ENCODE results near the gene MRPS5. TPM values are rescaled to one million over a fixed set of nuclear protein-coding genes. Genes with fewer than 3 reads are reported as not detected.
"Not testable (repeated sequence)": the region's sequence is repeated elsewhere in the genome, so short reads cannot be mapped to it uniquely, and the experiment has no call there.

The MRPS5 gene
- total RNA-seq, 2 experiments from 2014 or later: 90.4 to 96.0 TPM

DNA sequence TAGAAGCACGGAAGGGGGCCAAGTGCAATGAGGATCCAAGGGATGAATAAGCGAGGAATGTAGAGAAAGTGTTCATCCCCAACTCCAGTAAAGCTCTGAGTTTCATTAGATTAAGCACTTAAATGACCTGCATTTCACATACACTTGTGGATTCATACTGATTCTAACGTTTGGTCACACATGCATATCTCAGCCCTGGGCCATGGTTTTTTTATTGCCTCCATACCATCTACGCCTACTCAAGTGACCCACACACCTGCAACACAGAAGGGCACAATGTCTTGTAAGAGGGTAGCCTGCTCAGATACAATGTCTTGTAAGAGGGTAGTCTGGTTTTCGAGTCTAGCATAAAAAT, 566 bp upstream of the MRPS5 start:
- H3K27me3 Mint-ChIP-seq (ENCODE audit: low read depth): no peaks in the 10 kb centered on the region
- DNase-seq: no peak
- peaks cover 39% of the 10 kb centered on the region for H3K4me1 Mint-ChIP-seq (ENCODE audit: low read depth)
- H3K27ac Mint-ChIP-seq: peak overlapping the region; percentile 90
- peak overlapping the region; percentile 93 for H3K4me3 Mint-ChIP-seq
- H3K36me3 Mint-ChIP-seq (ENCODE audit: low read depth): peaks cover 8% of the 10 kb centered on the region
- intact Hi-C loops (cut with micrococcal nuclease): loop anchor here (1.0 kb wide), 4 partner anchors 37 to 280 kb away; partner anchors contain the start of genes FAHD2A, ZNF2, ZNF514 and ZNF892
- CTCF ChIA-PET: interaction anchor here (4.6 to 10.2 kb wide), 2 partner anchors 44 to 99 kb away, joined by 35 to 152 read pairs; no protein-coding TSS in a partner anchor
- no peaks in the 10 kb centered on the region for H3K9me3 Mint-ChIP-seq

DNA sequence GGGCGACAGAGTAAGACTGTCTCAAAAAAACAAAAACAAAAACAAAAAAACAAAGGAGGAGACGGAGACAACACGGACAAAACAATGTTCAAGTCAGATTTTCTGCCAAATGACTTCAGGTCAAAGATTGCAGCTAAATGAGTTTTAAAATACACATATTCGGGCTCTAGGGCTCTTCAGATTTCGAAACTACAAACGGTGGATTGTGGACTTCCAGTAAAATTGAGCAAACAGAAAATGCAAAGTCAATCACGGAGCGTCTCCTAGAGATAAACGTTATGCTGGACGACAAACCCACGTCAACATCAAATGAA, 558 bp downstream of the MRPS5 start:
- Mint-ChIP-seq H3K27me3 (ENCODE audit: low read depth) (no peaks in the 10 kb centered on the region), H3K36me3 (ENCODE audit: low read depth) (peaks cover 11% of the 10 kb centered on the region), H3K4me1 (ENCODE audit: low read depth) (peaks cover 40% of the 10 kb centered on the region), H3K4me3 (peak overlapping the region; percentile 93), H3K9me3 (no peaks in the 10 kb centered on the region), H3K27ac (peak overlapping the region; percentile 90)
- DNase-seq: no peak
- CTCF ChIA-PET: interaction anchor here (0.7 to 10.2 kb wide), 4 partner anchors 42 to 98 kb away, joined by 3 to 152 read pairs (median 20); no protein-coding TSS in a partner anchor
- intact Hi-C loops (cut with micrococcal nuclease): no loop called here

DNA sequence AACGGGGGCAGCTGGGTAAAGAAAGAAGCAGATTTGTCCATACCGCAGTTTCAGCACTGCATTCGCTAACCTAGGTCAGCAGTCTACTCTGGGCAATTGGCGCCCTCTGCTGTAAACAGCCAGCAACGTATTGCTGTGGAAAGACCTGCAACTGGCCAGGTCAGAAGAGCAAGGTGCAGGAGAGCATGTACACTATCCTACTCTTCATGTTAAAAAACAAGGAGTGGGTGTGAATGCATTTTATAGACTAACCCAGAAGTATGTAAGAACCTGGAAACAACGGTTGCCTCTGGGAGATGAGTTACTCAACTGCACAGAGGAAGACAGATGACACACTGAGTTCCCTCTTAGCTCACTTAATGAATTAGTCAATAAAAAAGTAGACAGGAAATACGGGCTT, 6.2 kb downstream of the MRPS5 start:
- H3K36me3 Mint-ChIP-seq (ENCODE audit: low read depth): peaks cover 28% of the 10 kb centered on the region
- no peak overlapping the region for H3K4me3 Mint-ChIP-seq
- H3K27me3 Mint-ChIP-seq (ENCODE audit: low read depth): no peaks in the 10 kb centered on the region
- CTCF ChIA-PET: interaction anchor here (0.7 to 10.2 kb wide), 14 partner anchors 8 to 129 kb away, joined by 3 to 152 read pairs (median 6); partner anchors contain the start of genes MAL, ZNF2 and ZNF514
- no peaks in the 10 kb centered on the region for H3K9me3 Mint-ChIP-seq
- no peak overlapping the region for H3K27ac Mint-ChIP-seq
- peaks cover 35% of the 10 kb centered on the region for H3K4me1 Mint-ChIP-seq (ENCODE audit: low read depth)
- intact Hi-C loops (cut with micrococcal nuclease): loop anchor here (1.0 kb wide), 5 partner anchors 35 to 241 kb away; no protein-coding TSS in a partner anchor
- DNase-seq: peak; percentile 88

- H3K9me3 Mint-ChIP-seq: no peaks in the 10 kb centered on the region
- H3K27ac Mint-ChIP-seq: no peak overlapping the region
- no peaks in the 10 kb centered on the region for H3K27me3 Mint-ChIP-seq (ENCODE audit: low read depth)
- DNase-seq: no peak
- CTCF ChIA-PET: interaction anchor here (5.8 to 10.2 kb wide), 2 partner anchors 35 to 90 kb away, joined by 133 to 152 read pairs; partner anchors contain the start of gene MAL
- peaks cover 34% of the 10 kb centered on the region for H3K36me3 Mint-ChIP-seq (ENCODE audit: low read depth)
- H3K4me1 Mint-ChIP-seq (ENCODE audit: low read depth): peaks cover 16% of the 10 kb centered on the region
- no peak overlapping the region for H3K4me3 Mint-ChIP-seq
- intact Hi-C loops (cut with micrococcal nuclease): no loop called here
Observed at GRCh38 chr2:95113464-95113863, 8.1 kb downstream of the MRPS5 start.

GRCh38 chr2:95110395-95110794, 11.2 kb downstream of the MRPS5 start:
- Mint-ChIP-seq H3K27me3 (ENCODE audit: low read depth) (no peaks in the 10 kb centered on the region), H3K4me3 (no peak overlapping the region), H3K9me3 (no peaks in the 10 kb centered on the region), H3K36me3 (ENCODE audit: low read depth) (peaks cover 45% of the 10 kb centered on the region), H3K4me1 (ENCODE audit: low read depth) (peaks cover 5% of the 10 kb centered on the region), H3K27ac (no peak overlapping the region)
- CTCF ChIA-PET: interaction anchor here (1.1 kb wide), 1 partner anchor 8 kb away, joined by 3 read pairs; no protein-coding TSS in a partner anchor
- intact Hi-C loops (cut with micrococcal nuclease): no loop called here
- DNase-seq: no peak

DNA sequence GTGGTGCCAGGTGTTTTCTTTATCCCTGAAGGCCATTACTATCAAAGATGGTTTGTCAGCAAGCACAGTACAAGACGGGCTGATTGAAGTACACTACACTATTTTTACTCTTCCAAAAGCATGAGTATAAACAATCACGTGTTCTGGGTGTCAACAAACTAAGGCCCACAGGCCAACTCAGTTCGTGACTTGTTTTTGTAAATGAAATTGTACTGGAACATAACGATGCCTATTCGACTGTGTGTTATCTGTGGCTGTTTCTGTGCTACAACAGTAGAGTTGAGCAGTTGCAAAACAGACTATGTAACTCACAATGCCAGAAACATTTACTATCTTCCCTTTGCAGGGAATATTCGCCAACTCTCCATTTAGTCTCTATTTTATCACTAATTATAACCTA, 12.3 kb downstream of the MRPS5 start:
- H3K9me3 Mint-ChIP-seq: no peaks in the 10 kb centered on the region
- H3K4me3 Mint-ChIP-seq: no peak overlapping the region
- intact Hi-C loops (cut with micrococcal nuclease): no loop called here
- no peak for DNase-seq
- H3K27me3 Mint-ChIP-seq (ENCODE audit: low read depth): no peaks in the 10 kb centered on the region
- CTCF ChIA-PET: interaction anchor here (1.4 to 1.5 kb wide), 2 partner anchors 85 to 87 kb away, joined by 3 read pairs; no protein-coding TSS in a partner anchor
- H3K4me1 Mint-ChIP-seq (ENCODE audit: low read depth): no peaks in the 10 kb centered on the region
- peaks cover 38% of the 10 kb centered on the region for H3K36me3 Mint-ChIP-seq (ENCODE audit: low read depth)
- no peak overlapping the region for H3K27ac Mint-ChIP-seq

- Mint-ChIP-seq H3K4me3 (no peak overlapping the region), H3K27ac (no peak overlapping the region), H3K4me1 (ENCODE audit: low read depth) (no peaks in the 10 kb centered on the region), H3K27me3 (ENCODE audit: low read depth) (no peaks in the 10 kb centered on the region), H3K36me3 (ENCODE audit: low read depth) (peaks cover 48% of the 10 kb centered on the region), H3K9me3 (no peaks in the 10 kb centered on the region)
- no peak for DNase-seq
- intact Hi-C loops (cut with micrococcal nuclease): no loop called here
- CTCF ChIA-PET: interaction anchor here (0.7 to 2.1 kb wide), 6 partner anchors 9 to 83 kb away, joined by 3 to 12 read pairs (median 4); no protein-coding TSS in a partner anchor
Observed at GRCh38 chr2:95106081-95106480, 15.5 kb downstream of the MRPS5 start.

DNA sequence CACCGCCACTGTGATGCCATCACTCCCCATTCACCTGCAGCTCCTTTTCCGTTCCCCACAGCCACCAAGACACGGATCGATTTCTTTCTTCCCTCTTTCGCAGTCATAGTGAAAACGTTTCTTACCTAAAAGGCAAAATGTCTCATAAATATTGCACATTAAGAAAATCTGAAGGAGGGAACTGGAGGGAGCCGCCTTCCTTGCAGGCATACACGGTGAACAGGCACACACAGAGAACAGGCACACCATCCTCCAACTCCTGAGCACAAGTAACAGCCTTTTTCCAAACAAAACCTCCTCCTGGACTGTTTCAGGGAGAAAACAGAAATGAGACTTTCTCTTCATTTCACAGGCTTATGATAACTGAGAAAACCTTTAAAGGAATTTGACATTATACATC, 17.0 kb downstream of the MRPS5 start:
- intact Hi-C loops (cut with micrococcal nuclease): no loop called here
- CTCF ChIA-PET: no interaction called here
- no peaks in the 10 kb centered on the region for H3K27me3 Mint-ChIP-seq (ENCODE audit: low read depth)
- no peak for DNase-seq
- H3K27ac Mint-ChIP-seq: no peak overlapping the region
- H3K4me1 Mint-ChIP-seq (ENCODE audit: low read depth): no peaks in the 10 kb centered on the region
- no peak overlapping the region for H3K4me3 Mint-ChIP-seq
- H3K36me3 Mint-ChIP-seq (ENCODE audit: low read depth): peaks cover 52% of the 10 kb centered on the region
- H3K9me3 Mint-ChIP-seq: no peaks in the 10 kb centered on the region

- CTCF ChIA-PET: no interaction called here
- peaks cover 62% of the 10 kb centered on the region for H3K36me3 Mint-ChIP-seq (ENCODE audit: low read depth)
- no peaks in the 10 kb centered on the region for H3K9me3 Mint-ChIP-seq
- H3K27me3 Mint-ChIP-seq (ENCODE audit: low read depth): no peaks in the 10 kb centered on the region
- intact Hi-C loops (cut with micrococcal nuclease): no loop called here
- H3K27ac Mint-ChIP-seq: no peak overlapping the region
- H3K4me1 Mint-ChIP-seq (ENCODE audit: low read depth): peaks cover 22% of the 10 kb centered on the region
- no peak overlapping the region for H3K4me3 Mint-ChIP-seq
- no peak for DNase-seq
Observed at GRCh38 chr2:95099910-95100309, 21.7 kb downstream of the MRPS5 start.

GRCh38 chr2:95098273-95098672, 23.3 kb downstream of the MRPS5 start:
- peaks cover 22% of the 10 kb centered on the region for H3K4me1 Mint-ChIP-seq (ENCODE audit: low read depth)

DNA sequence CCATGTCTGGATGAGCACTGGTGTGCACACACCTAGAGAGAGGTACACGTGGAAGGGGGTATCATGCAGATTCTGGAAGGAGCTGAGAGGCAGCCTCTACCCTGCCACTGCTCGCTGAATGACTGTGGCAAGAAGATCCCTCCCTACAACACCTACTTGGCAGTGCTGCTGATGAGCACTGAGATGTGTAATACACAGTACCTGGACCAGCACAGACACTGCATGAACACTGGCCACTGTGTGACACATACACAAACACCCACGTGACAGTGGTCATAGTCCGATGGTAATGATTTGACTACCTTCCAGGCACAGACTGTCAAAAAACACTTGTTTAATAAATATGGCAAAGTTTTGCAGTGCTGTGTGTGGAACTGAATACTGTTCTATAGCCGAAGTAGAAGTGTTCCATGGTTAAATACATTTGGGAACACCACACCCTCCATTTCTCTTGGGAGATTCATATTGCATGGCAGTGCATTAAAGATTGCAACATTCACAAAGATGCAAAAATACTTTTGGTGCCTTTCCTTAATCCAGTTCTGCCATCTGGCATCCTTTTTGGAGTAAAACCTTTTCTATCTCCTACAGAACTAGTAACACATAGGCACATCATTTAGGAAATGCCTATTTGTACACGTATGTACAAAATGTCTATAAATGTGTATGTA, 29.6 kb downstream of the MRPS5 start:
- peaks cover 18% of the 10 kb centered on the region for H3K4me1 Mint-ChIP-seq (ENCODE audit: low read depth)
- DNase-seq: no peak
- H3K27ac Mint-ChIP-seq: no peak overlapping the region
- H3K36me3 Mint-ChIP-seq (ENCODE audit: low read depth): peaks cover 43% of the 10 kb centered on the region
- H3K4me3 Mint-ChIP-seq: no peak overlapping the region
- no peaks in the 10 kb centered on the region for H3K27me3 Mint-ChIP-seq (ENCODE audit: low read depth)
- intact Hi-C loops (cut with micrococcal nuclease): no loop called here
- no peaks in the 10 kb centered on the region for H3K9me3 Mint-ChIP-seq
- CTCF ChIA-PET: interaction anchor here (1.0 to 4.5 kb wide), 3 partner anchors 13 to 68 kb away, joined by 4 to 24 read pairs (median 8); no protein-coding TSS in a partner anchor

More at GRCh38 chr2:95098273-95098672, 23.3 kb downstream of the MRPS5 start:
- intact Hi-C loops (cut with micrococcal nuclease); CTCF ChIA-PET; H3K4me3 Mint-ChIP-seq; DNase-seq; H3K27me3 Mint-ChIP-seq (ENCODE audit: low read depth); H3K9me3 Mint-ChIP-seq; H3K27ac Mint-ChIP-seq: not testable (repeated sequence)
- H3K36me3 Mint-ChIP-seq (ENCODE audit: low read depth): peaks cover 68% of the 10 kb centered on the region

- H3K4me1 Mint-ChIP-seq (ENCODE audit: low read depth): no peaks in the 10 kb centered on the region
- H3K27me3 Mint-ChIP-seq (ENCODE audit: low read depth): no peaks in the 10 kb centered on the region
- intact Hi-C loops (cut with micrococcal nuclease): no loop called here
- peaks cover 30% of the 10 kb centered on the region for H3K36me3 Mint-ChIP-seq (ENCODE audit: low read depth)
- H3K4me3 Mint-ChIP-seq: no peak overlapping the region
- CTCF ChIA-PET: interaction anchor here (1.0 to 1.3 kb wide), 2 partner anchors 11 to 65 kb away, joined by 3 to 6 read pairs; no protein-coding TSS in a partner anchor
- no peak for DNase-seq
- no peak overlapping the region for H3K27ac Mint-ChIP-seq
- no peaks in the 10 kb centered on the region for H3K9me3 Mint-ChIP-seq
Observed at GRCh38 chr2:95087379-95087778, 34.2 kb downstream of the MRPS5 start.

GRCh38 chr2:95086017-95086416, 35.6 kb downstream of the MRPS5 start:
- no peak overlapping the region for H3K27ac Mint-ChIP-seq
- DNase-seq: no peak
- peaks cover 25% of the 10 kb centered on the region for H3K36me3 Mint-ChIP-seq (ENCODE audit: low read depth)
- H3K4me1 Mint-ChIP-seq (ENCODE audit: low read depth): no peaks in the 10 kb centered on the region
- H3K9me3 Mint-ChIP-seq: no peaks in the 10 kb centered on the region
- no peaks in the 10 kb centered on the region for H3K27me3 Mint-ChIP-seq (ENCODE audit: low read depth)
- CTCF ChIA-PET: no interaction called here
- intact Hi-C loops (cut with micrococcal nuclease): no loop called here
- no peak overlapping the region for H3K4me3 Mint-ChIP-seq
